GM21723 (cell line): ENCODE measurements around the gene FAM209B.
"Not testable (repeated sequence)": the region's sequence is repeated elsewhere in the genome, so short reads cannot be mapped to it uniquely, and the experiment has no call there.

Source experiments
- ATAC-seq: cut with Tn5 transposase; IDR thresholded peaks from one replicate; pipeline ENCODE4 v1.9.1; 2021; ENCODE audit warnings: mild to moderate bottlenecking, moderate library complexity; ENCODE audit not compliant: unreplicated experiment

FAM209B gene, protein sequence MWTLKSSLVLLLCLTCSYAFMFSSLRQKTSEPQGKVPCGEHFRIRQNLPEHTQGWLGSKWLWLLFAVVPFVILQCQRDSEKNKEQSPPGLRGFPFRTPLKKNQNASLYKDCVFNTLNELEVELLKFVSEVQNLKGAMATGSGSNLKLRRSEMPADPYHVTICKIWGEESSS

DNA sequence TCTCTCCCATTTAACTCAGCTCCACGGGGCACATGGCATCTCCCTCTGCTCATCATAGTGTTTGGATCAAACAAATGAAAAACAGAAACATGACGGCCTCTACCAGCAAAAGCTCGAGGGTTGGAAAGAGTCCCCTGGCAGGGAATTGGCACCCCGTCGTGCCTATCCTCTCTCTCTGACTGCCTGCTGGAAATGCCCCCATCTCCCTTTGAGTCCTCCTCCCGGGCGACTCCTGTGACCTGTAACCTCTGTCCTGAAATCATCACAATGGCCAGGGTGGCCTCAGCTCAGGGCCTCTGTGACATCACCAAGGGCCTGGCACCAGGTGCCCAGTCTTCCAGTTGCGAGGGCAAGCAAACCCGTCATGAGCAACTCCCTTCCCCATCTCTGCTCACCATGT is at the start of gene FAM209B:
TSS of gene FAM209B (plus strand) at position 301 of the 400 bp plus-strand sequence. CDS start at position 397, 96 bp downstream.
- ATAC-seq: not testable (repeated sequence)

- ATAC-seq: no peak
Observed at GRCh38 chr20:56483970-56484369, 49.1 kb upstream of the FAM209B start.

- no peak for ATAC-seq
Observed at GRCh38 chr20:56487216-56487615, 45.8 kb upstream of the FAM209B start.

GRCh38 chr20:56488566-56488965 is 44.5 kb upstream of the FAM209B start:
- no peak for ATAC-seq

- ATAC-seq: no peak
Observed at GRCh38 chr20:56501116-56501515, 31.9 kb upstream of the FAM209B start.

DNA sequence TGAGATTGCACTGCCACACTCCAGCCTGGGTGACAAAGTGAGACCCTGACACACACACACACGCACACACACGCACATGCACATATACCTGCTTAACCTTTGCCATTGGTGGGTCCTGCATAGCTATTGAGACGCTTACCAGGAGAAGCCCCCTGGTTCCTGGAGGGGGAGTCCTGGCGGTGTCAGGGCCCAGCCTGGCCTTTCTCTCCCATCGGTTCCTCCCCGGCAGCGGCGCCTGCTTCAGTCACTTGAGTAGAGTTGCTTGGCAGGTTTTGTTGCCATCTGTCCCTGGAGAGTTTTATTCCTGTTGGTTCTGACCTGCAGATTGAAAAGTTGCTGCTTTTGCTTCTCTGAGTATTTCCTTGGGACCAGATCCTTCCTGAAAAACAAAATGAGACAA is 29.1 kb upstream of the FAM209B start:
- ATAC-seq: no peak

DNA sequence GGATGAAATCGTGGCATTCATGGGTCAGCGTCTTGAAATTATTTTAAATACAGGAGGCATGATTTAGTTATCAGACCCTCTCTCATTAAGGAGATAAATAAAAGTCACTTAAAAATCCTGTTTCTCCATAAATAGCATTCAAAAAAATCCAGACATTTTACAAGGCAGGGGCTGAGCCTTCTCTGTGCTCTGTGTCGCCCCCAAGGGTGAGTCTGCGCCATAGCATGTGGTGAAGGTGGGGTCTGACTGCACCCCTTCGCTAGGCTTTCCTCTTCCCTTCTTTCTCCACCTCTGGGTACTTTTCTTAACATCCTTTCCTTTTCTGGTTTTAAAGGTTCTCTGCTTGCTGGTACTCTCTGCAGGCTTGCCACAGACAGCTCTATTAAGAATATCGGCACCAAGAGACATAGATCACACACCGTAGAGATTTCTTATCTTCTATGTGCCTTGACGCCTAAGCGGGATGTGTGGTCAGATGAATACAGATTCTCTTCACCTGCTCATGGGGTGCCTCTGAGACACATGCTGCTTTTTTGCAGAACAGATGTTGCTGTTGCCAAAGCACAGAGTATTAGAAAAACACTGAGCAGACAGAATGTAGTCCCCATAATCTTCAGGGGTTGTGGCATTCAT is 28.6 kb upstream of the FAM209B start:
- no peak for ATAC-seq

DNA sequence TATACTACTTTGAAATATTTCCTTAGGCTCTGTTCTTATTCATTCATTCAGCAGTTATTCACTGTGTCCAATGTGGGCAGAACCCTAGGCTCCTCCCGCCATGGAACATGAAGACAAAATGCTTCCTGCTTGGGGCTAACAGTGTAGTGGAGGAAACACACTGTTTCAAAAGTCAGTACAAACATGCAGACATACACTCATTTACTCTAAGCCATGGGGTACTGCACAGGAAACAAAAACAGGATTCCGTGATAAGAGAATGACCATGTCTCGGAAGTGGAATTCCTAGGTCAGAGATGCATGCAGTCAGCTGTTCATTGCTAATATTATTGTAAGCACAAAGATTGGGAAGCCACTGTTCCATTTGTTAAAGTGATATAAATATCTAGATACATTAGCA is 26.9 kb upstream of the FAM209B start:
- no peak for ATAC-seq

DNA sequence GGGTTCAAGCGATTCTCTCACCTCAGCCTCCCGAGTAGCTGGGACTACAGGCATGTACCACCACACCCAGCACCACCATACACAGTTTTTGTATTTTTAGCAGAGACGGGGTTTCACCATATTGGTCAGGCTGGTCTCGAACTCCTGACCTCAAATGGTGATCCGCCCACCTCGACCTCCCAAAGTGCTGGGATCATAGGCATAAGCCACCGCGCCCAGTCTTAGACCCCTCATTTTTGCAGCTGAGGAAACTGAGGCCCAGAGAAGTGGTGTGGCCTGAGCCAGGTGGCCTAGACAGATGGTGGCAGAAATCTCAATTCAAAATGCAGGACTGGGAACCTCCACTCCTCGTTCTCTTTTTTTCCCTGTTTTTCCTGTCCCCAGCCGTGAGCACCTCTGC is 21.1 kb upstream of the FAM209B start:
- ATAC-seq: no peak

DNA sequence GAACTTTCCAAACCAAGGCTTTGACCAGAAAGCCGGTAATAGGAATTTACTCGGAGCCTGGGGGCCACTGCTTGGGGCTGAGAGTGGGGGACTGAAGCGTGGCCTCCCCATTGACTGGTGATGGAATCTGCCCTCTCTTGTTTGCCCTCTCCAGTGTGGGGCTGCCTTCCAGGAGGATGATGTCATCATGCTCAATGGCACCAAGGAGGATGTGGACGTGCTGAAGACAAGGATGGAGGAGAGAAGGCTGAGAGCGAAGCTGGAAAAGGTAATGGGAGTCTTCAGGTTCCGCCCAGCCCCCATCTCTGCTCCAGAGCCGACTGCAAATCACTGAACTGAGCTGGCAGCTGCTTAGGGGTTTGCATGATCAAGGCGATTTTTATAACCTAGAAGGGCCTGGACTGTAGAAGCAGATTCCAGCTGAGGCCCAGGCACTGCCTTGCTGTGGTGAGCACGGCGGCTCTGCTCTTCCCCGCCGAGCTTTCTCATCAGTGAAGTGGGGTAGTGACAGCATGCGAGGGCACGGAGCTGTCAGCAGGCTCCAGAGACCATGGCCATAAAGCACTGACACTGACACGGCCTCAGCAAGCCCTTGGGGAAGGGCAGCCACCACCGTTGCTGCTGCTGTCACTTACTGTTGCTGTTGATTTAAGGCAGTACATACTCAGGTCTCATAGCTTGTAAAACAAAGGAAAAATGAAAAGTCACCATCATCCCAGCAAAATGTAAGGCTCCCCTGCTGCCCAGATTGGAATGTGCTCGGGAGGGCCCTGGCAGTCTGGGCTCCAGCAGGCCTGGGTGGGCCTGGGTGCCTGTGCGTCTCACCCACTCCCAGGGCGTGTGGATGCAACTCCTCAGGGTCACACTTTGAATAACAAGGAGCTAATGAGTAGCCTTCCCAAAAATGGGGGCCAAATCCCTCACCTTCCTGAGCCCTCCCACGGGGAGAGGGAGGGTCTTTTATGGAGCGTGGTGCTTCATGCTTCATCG is 19.6 kb upstream of the FAM209B start:
- ATAC-seq: no peak

DNA sequence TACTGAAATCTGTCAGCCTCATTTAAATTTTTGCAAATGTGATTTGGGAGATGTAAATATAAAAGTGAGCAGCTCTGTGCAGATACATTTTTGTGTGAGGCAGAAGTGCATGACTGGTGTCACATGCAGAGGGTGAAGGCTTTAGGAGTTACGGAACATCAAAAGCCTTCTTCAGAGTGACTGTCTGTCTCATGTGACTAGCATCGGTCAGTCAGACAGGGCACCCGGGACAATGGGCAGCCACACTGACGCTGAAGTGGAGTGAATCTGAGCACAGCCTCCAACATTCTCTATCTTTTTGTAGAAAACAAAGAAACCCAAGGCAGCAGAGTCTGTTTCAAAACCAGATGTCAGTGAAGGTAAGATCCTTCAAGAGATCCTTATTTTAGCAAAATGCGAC is 16.4 kb upstream of the FAM209B start:
- ATAC-seq: no peak

GRCh38 chr20:56517211-56517610 is 15.8 kb upstream of the FAM209B start:
- ATAC-seq: no peak

GRCh38 chr20:56517641-56518040 is 15.4 kb upstream of the FAM209B start:
- no peak for ATAC-seq

DNA sequence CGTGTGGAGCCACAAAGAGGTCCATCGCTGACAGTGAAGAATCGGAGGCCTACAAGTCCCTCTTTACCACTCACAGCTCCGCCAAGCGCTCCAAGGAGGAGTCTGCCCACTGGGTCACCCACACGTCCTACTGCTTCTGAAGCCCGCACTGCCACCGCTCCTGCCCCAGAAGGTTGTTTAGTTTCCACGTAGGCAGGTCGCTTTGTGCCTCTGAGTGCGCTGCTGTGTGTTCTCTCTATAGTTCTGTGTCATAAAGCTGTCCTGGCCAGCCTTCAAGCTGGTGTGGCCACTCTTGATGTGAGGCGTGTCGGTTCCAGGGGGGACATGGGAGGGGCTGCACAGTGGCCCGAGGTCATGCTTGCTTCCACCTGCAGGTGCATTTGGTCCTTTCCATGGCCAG is 14.9 kb upstream of the FAM209B start:
- ATAC-seq: no peak

- ATAC-seq: no peak
Observed at GRCh38 chr20:56518721-56519398, 14.2 kb upstream of the FAM209B start.

DNA sequence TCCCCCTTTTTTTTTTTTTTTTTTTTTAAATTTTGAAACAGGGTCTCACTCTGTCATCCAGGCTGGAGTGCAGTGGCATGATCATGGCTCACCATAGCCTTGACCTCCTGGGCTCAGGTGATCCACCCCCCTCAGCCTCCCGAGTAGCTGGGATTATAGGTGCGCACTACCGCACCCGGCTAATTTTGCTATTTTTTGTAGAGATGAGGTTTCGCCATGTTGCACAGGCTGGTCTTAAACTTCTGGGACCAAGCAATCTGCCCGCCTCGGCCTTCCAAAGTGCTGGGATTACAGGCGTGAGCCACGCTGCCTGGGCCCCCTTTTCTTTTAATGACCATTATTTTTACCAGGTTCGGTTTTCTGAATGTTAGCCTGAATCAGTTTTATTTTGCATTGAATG is 13.5 kb upstream of the FAM209B start:
- ATAC-seq: no peak

GRCh38 chr20:56520180-56520579 is 12.9 kb upstream of the FAM209B start:
- no peak for ATAC-seq

DNA sequence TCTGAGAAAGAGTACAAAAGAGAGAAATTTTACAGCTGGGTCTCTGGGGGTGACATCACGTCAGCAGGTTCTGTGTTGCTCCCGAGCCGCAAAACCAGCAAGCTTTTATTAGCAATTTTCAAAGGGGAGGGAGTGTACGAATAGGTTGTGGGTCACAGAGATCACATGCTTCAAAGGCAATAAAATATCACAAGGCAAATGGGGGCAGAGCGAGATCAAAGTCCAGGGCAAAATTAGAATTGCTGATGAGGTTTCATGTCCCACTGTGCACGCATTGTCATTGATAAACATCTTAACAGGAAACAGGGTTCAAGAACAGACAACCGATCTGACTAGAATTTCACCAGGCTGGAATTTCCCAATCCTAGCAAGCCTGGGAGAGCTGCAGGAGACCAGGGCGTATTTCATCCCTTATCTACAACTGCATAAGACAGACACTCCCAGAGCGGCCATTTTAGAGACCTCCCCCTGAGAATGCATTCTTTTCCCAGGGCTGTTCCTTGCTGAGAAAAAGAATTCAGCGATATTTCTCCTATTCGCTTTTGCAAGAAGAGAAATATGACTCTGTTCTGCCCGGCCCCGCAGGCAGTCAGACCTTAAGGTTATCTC is 12.2 kb upstream of the FAM209B start:
- not testable (repeated sequence) for ATAC-seq

- ATAC-seq: no peak
Observed at GRCh38 chr20:56522311-56522710, 10.7 kb upstream of the FAM209B start.

GRCh38 chr20:56524444-56524843 is 8.6 kb upstream of the FAM209B start, which contains the start of gene FAM209A:
Gene FAM209A (plus strand): TSS chr20:56524744. CDS start chr20:56524809, 65 bp downstream.
- not testable (repeated sequence) for ATAC-seq

DNA sequence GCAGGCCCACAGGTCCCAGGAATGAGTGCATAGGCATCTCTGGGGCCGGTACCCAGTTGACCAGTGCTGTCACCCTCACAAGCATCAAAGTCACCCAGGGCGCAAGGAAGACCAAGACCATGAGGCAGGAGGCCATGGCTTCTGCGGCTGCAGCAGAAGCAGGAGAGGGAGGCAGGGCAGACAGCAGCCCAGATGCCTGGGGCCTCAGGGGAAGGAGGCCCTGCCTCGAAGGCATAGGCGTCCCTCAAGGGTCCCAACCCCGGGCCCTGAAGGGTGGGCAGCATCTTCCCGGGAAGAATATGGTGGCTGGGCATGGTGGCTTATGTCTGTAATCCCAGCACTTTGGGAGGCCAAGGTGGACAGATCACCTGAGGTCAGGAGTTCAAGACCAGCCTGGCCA is 5.5 kb upstream of the FAM209B start:
- ATAC-seq: no peak
